AG08396 (cell line): ENCODE measurements around the gene LARGE1.
A peak's percentile ranks its signal among the peaks of the same experiment; 100 is the strongest.

Experiments
- DNase-seq: peaks from one replicate; pipeline ENCODE4 v3.0.0; 2012; ENCODE audit warnings: low spot score, mixed read lengths

Gene LARGE1

DNA sequence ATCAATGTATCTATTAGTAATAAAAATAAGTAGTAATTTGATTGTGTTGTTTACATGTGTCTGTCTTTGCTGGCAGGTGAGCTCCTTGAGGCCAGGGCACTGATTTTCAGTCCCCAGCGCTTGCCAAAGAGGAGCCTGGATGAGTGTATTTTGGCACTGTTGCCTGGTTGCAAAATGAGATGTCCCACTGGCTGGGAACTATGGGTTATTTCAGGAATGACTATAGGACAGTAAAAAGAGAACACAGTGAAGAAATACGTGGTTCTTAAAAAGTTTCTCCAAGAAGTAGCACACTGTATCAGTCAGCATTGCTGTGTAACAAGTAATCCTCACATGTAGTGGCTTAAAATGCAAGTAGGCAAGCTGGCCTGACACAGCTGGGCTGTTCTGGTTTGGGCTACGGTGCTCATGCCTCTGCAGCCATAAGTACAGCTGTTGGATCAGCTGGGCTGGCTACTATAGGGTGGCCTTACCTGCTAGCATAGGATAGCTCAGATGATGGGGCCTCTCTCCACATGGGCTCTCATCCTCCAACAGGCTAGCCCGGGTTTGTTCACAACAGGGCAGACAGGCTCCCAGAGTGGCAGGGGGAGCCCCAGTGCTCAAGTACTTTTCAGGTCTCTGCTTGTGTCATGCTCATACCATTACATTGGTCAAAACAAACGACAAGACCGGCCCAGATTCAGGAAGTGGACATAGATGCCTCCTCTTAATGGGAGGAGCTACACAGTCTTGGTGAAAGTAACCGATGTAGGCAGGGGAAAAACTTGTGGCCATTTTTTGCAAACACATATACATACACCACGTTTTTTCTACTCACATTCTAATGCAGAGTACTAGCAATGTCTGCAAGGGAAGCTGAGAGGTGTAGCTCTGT lies 399.1 kb downstream of the LARGE1 start:
- DNase-seq = no peak

DNA sequence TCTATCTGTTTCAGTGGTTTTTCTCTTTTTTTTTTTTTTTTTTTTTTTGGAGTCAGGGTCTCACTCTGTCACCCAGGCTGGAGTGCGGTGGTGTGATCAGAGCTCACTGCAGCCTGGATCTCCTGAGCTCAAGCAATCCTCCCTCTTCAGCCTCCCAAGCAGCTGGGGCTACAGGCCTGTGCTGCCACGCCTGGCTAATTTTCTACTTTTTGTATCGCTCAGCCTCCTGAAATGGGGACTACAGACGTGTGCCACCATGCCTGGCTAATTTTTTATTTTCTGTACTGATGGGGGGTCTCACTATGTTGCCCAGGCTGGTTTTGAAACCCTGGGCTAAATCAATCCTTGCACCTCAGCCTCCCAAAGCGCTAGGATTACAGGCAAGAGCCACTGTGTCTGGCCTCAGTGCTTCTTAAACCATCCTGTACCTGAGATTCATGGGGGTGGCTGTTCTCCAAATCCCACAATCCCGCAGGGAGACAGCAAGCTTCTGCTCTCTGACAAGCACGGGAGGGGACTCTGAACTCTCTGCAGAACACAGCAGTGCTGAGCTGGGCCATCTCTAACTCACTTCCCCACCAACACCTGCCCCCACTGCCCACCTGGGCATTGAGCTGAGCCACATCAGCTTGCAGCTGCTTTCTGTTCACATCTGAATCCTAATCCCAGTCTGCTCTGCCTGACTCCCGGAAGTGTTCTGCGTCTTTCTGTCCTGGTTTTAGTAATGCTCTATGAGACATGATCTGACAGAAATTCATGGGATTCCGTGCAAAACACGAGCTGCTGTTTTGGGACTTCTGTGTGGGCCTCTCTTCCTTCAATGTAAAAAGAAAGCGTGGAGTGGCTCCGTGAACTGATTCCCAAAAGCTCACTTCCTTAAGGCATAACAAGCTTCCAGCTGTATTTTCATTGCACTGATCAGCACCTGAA lies 400.0 kb downstream of the LARGE1 start:
- DNase-seq = no peak

DNA sequence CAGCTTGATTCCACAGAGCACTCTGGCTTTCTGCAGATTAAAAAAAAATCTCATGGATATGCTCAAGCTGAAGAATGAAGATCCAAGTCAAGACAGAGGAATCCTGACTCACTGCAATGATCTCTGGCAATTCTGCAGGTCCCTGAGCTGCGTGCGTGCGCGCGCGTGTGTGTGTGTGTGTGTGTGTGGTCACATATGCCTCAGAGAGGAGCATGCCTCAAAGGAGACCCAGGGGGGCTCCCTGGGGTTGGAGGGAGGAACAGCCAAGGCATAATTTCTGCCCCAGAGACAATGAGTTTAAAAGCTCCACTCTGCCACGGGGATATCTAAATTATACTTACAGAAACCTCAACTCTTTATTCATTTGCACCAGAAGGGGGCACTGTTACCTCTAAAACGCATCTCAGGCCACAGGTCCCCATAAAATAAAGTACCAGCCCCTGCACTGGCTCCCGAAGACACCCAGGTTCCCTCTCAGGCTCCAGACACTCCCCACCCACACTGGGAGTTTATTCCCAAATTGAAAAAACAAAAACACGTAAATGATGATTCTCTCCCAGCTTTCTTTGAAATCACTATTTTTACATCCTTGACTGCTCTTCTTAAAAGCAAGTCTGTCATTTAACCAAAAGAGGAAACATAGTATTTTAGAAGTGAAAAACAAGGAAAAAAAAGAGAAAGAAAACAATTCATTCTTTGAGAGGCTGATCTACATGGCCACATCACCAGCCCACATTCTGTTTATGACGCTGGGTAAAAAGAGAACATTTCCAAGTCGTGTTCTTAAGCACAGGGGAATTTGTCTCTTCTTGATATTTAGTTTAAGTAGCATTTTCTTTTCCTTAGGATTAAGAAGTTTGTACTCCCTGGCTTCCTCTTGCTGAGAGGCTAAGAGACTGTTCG lies 401.0 kb downstream of the LARGE1 start:
- peak; percentile 57 for DNase-seq

DNA sequence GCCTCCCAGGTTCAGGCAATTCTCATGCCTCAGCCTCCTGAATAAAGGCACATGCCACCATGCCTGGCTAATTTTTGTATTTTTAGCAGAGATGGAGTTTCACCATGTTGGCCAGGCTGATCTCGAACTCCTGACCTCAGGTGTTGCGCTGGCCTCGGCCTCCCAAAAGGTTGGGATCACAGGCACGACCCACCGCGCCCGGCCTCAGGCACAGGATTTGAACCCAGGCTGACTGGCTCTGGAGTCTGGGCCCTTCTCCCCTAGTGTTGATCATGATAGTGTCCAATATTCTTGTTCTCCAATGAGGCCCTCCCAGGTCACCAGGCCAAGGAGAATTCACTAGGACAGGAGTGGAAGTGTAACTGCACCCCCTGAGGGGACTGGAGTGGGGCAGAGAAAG lies 401.9 kb downstream of the LARGE1 start:
- no peak for DNase-seq

DNA sequence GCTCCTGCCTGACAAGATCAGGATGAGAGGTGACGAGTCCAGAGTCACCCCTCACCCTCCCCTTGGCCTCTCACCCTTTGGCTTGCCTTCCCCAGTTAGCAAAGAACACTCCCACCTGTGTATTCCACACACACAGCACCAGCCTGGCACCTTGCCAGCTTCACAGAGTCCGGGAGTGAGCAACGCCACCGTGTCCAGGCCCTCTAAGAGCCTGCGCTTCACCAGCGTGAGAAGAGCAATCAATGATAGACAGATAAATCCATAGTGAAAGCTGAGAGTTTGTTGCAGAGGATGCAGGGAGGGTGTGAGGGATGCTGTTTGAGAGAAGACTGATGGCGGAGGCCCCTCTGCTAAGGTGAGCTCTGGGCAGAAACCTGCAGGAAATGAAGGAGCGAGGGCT lies 404.5 kb downstream of the LARGE1 start:
- DNase-seq = no peak

DNA sequence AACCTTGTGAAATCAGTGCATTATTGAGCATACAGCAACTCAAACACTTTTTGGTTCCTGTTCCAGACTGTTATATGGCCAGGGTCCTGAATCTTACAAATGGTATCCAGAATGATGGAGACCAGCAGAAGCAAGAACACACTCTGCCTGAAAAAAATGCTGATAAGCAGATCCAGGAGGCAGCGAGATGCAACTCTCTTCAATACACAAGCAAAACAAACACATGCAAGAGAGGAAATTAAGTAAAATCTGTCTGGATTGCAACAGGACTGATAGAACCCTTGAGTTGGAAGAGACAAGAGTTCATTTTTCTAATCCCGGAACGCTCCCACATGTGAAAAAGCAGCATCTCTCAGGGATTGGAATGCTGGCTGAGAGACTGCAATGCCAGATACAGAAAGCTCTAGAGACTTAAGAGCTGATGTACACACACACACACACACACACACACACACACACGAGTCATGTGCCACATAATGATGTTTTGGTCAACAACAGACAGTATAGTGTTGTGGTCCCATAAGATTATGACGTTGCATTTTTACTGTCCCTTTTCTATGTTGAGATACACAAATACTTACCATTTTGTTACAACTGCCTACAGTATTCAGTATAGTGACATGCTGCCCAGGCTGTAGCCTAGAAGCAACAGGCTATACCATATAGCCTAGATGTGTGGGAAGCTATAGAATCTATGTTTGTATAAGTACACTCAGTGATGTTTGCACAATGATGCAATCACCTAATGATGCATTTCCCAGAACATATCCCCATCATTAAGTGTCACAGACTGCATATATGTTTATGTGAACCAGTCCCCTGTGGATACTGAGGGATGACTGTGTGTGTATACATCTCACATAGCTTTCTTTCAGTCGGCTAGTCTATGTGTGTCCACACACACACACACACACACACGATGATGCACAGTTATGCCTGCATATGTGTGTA lies 406.6 kb downstream of the LARGE1 start:
- no peak for DNase-seq

DNA sequence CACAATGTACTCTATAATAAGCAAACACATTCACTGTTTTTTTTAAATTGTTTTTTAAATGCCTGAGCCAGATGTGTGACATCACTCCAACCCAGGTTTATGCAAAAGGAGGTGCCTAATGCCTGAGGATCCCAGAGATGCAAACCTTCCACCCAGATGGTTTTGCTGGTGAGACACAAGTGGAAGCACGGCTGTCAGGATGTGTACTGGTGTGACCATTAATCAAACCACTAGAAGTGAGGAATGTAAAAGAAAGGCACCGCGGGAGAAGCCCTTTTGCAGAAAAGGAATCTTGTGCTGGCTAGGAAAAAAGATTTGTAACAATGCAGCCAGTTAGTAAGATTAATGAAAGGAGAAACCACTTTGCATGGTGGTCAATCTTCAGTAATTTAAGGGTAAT lies 407.4 kb downstream of the LARGE1 start:
- DNase-seq = no peak

DNA sequence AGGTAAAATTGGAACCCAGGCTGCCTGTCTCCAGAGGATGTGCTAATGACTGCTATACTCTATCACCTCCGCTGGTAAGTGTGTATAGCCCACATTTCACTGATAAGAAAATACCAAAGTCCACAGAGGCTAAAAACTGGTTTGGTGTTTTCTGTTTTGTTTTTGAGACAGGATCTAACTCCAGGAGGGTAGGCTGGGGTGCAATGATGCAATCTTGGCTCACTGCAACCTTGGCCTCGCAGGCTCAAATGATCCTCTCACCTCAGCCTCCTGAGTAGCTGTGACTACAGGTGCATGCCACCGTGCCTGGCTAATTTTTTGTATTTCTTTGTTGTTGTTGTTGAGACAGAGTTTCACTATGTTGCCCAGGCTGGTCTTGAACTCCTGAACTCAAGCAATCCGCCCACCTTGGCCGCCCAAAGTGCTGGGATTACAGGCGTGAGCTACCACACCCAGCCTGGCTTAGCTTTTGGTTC lies 409.8 kb downstream of the LARGE1 start:
- no peak for DNase-seq

DNA sequence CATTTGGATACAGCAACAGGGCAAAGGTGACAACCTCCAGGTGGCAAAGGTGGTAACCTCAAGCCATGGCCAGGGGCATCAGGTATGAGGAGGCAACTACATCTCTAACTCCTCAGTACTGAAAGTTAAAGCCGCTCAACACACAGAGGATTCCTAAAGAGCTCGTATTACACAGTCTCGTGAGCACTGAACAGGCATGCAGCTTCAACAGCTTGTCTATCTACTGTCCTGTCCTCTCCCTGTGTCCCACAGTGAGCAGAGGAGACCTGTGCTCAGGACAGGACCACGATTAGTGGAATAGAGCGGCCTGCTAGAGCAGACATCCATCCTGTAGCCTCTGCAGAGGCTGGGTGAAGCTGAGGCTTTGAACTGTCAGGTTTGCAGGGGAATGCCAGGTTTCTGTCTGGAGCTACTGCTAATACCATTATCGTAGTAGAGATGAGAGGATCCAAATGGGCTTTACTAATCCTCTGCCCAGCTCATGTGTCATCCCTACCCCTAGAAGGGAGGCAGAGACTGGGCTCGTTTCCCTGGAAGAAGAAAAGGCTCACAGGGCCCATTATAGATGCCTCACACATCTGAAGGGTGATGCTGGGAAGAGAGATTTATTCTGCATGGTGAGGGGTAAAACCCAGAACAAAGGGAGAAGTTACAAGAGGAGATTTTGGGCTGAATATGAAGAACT lies 415.2 kb downstream of the LARGE1 start:
- DNase-seq = no peak

DNA sequence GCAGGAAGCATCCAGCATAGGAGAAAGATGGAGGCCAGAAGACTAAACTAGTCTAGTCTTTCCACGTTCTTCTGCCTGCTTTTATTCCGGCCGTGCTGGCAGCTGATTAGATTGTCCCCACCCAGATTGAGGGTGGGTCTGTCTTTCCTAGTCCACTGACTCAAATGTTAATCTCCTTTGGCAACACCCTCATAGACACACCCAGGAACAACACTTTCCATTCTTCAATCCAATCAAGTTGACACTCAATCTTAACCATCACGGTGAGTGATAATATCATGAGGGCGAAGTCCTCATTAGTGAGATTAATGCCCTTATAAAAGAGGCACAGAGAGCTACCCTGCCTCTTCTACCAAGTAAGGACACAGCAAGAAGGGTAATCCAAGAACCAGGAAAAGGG lies 424.2 kb downstream of the LARGE1 start:
- no peak for DNase-seq

DNA sequence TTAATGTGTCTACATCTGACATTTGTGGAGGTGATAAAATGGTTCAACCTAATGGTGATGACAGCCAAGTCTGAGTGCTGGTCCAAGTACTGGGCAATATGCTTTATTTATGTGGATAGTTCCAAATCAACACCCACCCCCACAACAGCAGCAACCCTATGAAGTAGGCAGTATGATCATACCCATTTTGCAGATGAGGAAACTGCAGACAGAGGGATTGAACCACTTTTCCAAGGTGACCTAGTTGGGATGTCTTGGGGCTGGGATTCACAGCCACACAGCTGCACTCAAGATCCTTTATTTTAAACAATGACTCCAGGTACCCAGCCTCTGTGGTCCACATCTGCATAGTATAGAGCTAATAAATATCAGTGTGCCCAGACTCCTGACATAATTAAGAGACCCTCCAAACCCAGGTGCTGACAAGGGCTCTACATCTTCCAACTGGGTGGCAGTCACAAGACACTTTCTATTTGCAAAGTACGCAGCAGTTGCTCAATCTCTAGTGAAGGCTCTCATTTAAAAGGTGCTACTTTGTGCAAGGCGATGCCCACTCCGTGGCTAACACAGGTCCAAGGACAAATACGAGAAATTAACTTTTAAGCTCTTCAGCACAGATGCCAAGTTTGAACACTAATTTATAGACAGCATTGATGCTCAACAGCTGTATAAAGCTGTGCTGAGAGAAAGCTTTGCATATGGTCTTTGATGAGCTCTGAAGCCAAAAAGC lies 426.6 kb downstream of the LARGE1 start:
- no peak for DNase-seq

DNA sequence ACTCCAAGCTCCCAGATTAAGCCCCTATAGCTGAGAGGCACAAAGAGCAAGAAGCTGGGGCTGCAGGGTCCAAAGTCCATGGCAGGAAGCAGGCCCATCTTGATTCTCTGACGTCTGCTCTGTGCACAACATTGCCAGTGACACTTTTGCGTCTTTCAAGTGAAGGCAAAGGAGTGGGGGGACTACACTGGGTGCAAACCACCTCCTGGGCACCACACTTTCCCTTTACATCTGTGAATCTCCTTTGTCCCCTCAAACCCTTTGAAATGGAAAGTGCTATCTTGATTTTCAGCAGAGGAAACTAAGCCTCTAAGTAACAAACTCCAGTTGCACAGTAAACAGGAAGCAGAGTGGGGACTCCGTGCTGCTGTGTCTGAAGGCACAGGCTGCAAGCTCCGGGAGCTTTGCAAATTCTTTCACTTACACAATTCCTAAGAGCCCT lies 428.0 kb downstream of the LARGE1 start:
- peak; percentile 12 for DNase-seq

DNA sequence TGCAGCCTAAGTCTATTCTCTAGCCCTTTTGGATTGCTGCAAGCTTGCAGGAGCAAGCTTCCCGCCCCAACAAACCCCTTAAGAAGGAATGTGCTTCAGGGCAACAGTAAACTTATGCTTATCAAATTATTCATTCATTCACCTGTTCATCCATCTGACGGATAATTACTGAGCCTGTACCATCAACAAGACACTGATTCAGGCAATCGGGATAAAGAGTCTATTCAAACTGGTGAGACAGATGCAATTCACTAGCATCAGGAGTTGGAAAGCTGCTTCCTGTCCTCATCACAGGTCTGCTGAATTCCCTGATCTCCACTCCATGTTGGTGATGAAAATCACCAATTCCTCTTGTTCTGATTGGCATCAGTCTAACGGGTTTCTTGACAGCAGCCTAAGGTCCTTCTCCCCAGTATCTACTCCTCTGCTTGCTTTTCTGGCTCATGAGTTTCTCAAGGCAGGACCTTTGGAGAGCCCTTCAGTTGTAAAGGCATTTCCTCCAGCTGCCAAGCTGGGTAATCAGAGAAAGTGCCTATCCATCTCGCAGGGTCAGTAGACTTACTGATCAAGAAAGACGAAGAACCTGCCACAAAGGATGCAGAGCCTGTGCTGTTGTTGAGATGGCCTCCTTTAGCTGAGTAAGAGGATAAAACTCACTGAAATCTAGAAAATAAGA lies 433.1 kb downstream of the LARGE1 start:
- DNase-seq = no peak

DNA sequence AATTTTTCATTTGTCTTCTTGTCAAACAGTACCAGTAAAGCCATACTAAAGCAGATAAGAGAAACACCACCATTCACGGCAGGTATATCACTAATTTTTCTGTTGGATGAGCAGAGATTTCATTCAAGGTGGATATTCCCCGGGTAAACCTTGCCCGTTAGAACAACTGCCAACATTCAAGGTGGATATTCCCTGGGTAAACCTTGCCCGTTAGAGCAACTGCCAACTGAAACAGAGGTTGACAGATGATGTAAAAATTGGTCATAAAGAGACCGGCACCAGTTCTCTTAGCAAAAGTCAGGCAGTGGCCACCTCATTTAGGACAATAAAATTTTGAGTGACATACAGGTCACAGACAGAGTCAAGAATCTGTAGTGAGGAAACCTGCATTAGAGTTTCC lies 438.7 kb downstream of the LARGE1 start:
- no peak for DNase-seq

DNA sequence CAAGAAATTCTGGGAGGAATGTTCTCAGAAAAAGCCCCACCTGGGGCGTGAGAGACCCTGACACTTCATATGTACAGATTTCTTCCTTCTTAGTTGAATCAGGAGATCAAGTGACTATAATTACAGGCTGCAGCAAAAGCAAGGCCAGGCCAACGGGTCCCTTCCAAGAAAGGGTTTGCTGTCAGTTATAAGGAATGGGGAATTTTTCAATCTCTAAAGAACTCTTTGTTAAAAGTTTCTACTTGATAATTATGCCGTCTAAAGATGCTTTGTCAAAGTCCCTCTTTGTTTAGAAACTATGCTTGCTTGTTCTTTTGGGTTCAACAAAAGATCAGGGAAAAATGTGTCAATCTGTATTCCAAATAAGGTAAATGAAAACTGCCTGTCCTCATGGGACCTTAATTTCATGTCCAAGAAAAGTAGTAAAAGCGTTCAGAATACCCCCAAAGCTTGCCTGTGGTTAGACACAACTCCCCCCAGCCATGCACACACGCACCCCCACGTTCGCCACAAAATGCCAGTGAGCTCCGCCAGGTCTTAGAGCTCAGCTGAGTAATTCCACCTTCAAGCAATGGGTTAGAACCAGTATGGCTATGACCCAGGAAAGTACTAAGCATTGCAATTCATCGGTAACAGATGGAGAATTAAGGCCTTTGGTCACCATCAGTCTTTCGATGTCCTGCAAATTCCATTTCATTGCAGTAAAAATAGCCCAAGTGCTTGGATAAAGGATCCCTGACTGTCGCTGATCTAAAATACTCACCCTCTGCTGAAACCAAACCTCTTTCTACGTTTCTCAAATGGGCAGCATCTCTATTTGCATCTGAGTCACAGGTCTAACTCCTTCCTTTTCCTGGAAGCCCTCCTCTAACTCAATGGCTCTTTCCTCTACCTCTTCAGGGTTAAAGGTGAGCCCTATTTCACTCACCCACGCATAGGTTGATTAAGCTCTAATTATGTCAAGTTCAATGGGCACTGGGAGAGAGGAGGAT lies 442.9 kb downstream of the LARGE1 start:
- DNase-seq = no peak

DNA sequence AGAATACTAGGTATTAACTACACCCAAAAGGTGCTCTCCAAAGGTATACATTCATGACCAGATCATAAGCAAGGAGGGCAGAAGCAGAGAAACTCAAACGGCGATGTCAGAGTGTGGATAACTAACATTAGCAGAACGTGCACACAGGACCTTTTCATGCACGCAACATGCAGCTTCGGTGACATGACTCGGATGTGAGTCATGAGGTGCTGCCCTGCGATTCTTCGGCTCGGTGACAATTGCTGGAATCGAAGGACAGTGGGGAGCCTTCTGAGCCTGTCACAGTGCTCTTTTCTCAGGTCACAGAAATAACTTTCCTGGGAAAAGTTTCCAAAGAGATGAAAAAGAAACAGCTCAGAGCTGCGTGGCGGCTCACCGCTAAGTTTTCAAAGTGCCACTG lies 443.6 kb downstream of the LARGE1 start:
- no peak for DNase-seq

DNA sequence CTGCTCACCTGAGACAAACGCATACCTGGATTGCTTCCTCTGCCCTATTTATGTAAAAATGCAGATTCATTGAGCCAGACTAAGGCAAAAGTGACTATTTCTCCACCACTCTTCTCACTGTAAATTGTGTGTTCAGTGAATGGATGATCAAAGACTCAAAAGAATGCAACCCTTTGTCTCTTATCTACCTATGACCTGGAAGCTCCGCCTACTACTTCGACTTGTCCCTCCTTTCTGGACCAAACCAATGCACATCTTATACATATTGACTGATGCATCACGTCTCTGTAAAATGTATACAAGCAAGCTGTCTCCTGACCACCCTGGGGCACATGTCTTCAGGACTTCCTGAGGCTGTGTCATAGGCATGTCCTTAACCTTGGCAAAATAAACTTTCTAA lies 444.1 kb downstream of the LARGE1 start:
- DNase-seq = no peak

DNA sequence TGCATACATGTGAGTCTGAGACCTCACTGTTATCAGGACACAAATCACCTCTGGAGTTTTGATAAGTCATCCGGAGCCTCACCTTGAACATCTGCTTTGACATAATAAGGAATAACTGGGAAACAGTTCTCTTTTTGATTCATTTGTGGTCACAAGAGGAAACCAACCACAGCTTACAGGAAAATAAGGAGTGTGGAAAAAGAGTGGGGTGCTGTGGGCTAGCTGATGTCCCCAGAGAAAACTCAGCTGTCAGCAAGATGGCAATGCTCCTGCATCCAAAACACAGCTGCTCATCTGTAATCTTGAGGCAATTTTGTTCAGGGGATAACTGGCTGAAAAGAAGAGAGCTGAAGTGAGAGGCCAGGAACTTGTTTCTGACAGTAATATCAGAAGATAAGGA lies 445.7 kb downstream of the LARGE1 start:
- no peak for DNase-seq
